K562 (cell line): ENCODE results near the gene DHRS13. TPM values are rescaled to one million over a fixed set of nuclear protein-coding genes. Genes with fewer than 3 reads are reported as not detected.

Source experiments
- ATAC-seq: fragments of 200-7000 bp; cut with Tn5 transposase; 3 replicates; pipeline ENCODE4 v1.9.1; 2020; ENCODE audit warnings: moderate library complexity
- BruUV-seq: library from RNA; stranded (reverse); fragments of 400-500 nt; replicated peaks from 2 replicates; lab custom pipeline; 2021; lab: Mats Ljungman, UMichigan
- CTCF ChIA-PET: fragments of 300-600 bp; formaldehyde crosslinking; extraction: SDS; loops from one replicate; lab custom pipeline; 2021; ENCODE audit warnings: low intra/inter-chr PET ratio; lab: Yijun Ruan, JAX
- POLR2A ChIA-PET: fragments of 300-600, 350-650 bp; sonication (Branson Sonifier 250); formaldehyde crosslinking; extraction: SDS; loops from one replicate; lab custom pipeline; 2021; ENCODE audit warnings: antibody characterized with exemption, inconsistent platforms; lab: Yijun Ruan, JAX
- DNase-seq, 4 experiments: peaks; one replicate each; pipeline versions ENCODE4 v3.0.0 to v3.0.0-alpha.2; 2011 to 2018; ENCODE audit warnings: low spot score in 3 of 4, mixed read lengths in 3 of 4; ENCODE audit errors: extremely low read depth in 1 of 4
- FAIRE-seq: peaks from 2 replicates; lab custom pipeline; 2011; peaks lifted over from hg19 to GRCh38; lab: Jason Lieb, UNC
- H2AFZ ChIP-seq: 2 replicates; pipeline ENCODE4 v1.6.0; 2011; ENCODE audit warnings: low read depth, low read length, control low read depth, inconsistent platforms
- H3K27ac ChIP-seq: fragments of 200-600 bp; 3 replicates; pipeline ENCODE4 v1.8.0; 2011; ENCODE audit warnings: low read depth, mild to moderate bottlenecking, control low read depth, inconsistent platforms, low read length, moderate library complexity, mixed read lengths; ENCODE audit errors: extremely low read depth
- H3K27me3 ChIP-seq, 2 experiments: fragments of 300-600 bp in 1 of 2; 2 replicates in 1 of 2; 3 replicates in 1 of 2; pipeline versions ENCODE4 v1.6.0 to v1.8.0; 2011; ENCODE audit warnings: inconsistent platforms in 2 of 2, low read length in 2 of 2, mild to moderate bottlenecking in 1 of 2, mixed read lengths in 1 of 2, moderate library complexity in 1 of 2; ENCODE audit not compliant: control insufficient read depth in 2 of 2, insufficient read depth in 2 of 2
- H3K36me3 ChIP-seq: fragments of 300-600 bp; 3 replicates; pipeline ENCODE4 v1.8.0; 2011; ENCODE audit warnings: mild to moderate bottlenecking, low read length, inconsistent platforms; ENCODE audit not compliant: control insufficient read depth, insufficient read depth
- H3K4me1 ChIP-seq, 2 experiments: fragments of 200-600 bp in 1 of 2; replicated peaks in 1 of 2; 2 replicates in 1 of 2; 3 replicates in 1 of 2; pipeline versions ENCODE4 v1.5.1 to v1.8.0; 2011; ENCODE audit warnings: inconsistent platforms in 2 of 2, low read length in 2 of 2, mild to moderate bottlenecking in 1 of 2, mixed read lengths in 1 of 2, moderate library complexity in 1 of 2; ENCODE audit not compliant: control insufficient read depth in 2 of 2, insufficient read depth in 2 of 2
- H3K4me2 ChIP-seq: 2 replicates; pipeline ENCODE4 v1.6.1; 2011; ENCODE audit warnings: low read length, control low read depth, inconsistent platforms, mixed read lengths; ENCODE audit not compliant: insufficient read depth
- H3K4me3 ChIP-seq: fragments of 200-600 bp; sonication (generic), shearing (Covaris generic); 2 replicates; pipeline ENCODE4 v1.5.1; 2016; ENCODE audit warnings: control low read depth, inconsistent platforms
- H3K79me2 ChIP-seq: fragments of 200-600 bp; 3 replicates; pipeline ENCODE4 v1.8.0; 2011; ENCODE audit warnings: low read length, inconsistent platforms; ENCODE audit not compliant: control insufficient read depth, insufficient read depth
- H3K9ac ChIP-seq, 2 experiments: 2 replicates each; pipeline versions ENCODE4 v1.6.0 to v1.6.1; 2011; ENCODE audit warnings: low read depth in 2 of 2, low read length in 2 of 2, control low read depth in 1 of 2, inconsistent platforms in 1 of 2, mild to moderate bottlenecking in 1 of 2, mixed read lengths in 1 of 2; ENCODE audit not compliant: insufficient read depth in 1 of 2
- H3K9me1 ChIP-seq: one replicate; pipeline ENCODE4 v1.6.0; 2011; ENCODE audit warnings: inconsistent platforms, mild to moderate bottlenecking, low read length, moderate library complexity; ENCODE audit not compliant: control insufficient read depth, insufficient read depth
- H3K9me3 ChIP-seq: replicated peaks from 2 replicates; pipeline ENCODE4 v1.5.1; 2011; ENCODE audit warnings: low read depth, low read length, inconsistent platforms; ENCODE audit not compliant: control insufficient read depth, insufficient read depth
- H4K20me1 ChIP-seq: replicated peaks from 2 replicates; pipeline ENCODE4 v1.6.1; 2011; ENCODE audit warnings: low read length, inconsistent platforms, mixed read lengths; ENCODE audit not compliant: control insufficient read depth, insufficient read depth
- RBM17 ChIP-seq: fragments of 200-400 bp; formaldehyde crosslinking; IDR thresholded peaks from 2 replicates; pipeline ENCODE4 v1.6.1; 2017; ENCODE audit warnings: low read depth, mild to moderate bottlenecking, low read length, borderline replicate concordance
- SPI1 ChIP-seq: IDR thresholded peaks from 2 replicates; pipeline ENCODE4 v1.6.1; 2011; ENCODE audit warnings: low read depth, low read length, control low read depth, borderline replicate concordance
- TAF15 ChIP-seq: fragments of 200-400 bp; formaldehyde crosslinking; IDR thresholded peaks from 2 replicates; pipeline ENCODE4 v1.6.1; 2017; ENCODE audit warnings: mild to moderate bottlenecking, low read depth, low read length, moderate library complexity
- WGBS: fragments of 100-300 bp; shearing (Covaris generic); methylation state at CpG from one replicate; pipeline ENCODE4 v1.1.6; 2016; ENCODE audit warnings: low coverage, mixed read lengths; ENCODE audit not compliant: insufficient coverage; ENCODE audit errors: missing lambda C conversion rate; 5-methylcytosine and 5-hydroxymethylcytosine counted together
- in situ Hi-C: fragments of 300-500 bp; cut with MboI; formaldehyde crosslinking; loops from 4 replicates; pipeline ENCODE4 v1.15.0; 2018; ENCODE audit warnings: inconsistent platforms, mixed read lengths
- intact Hi-C: fragments of 100-400 bp; cut with micrococcal nuclease; formaldehyde crosslinking; loops from 2 replicates; pipeline ENCODE4 v1.14.2; 2022
- polyA plus RNA-seq, 8 experiments: library from polyadenylated mRNA; depleted of rRNA in 4 of 8; stranded (reverse) in 5 of 8; unstranded in 3 of 8; fragments of >200 nt; fragmentation: Nextera tagmentation in 2 of 8; fragmentation: Illumina TruSeq in 1 of 8; extraction: Ambion mirVana in 2 of 8; extraction: Trizol in 1 of 8; gene quantifications; 2 replicates each; pipeline versions ENCODE4 v1.2.1 to v1.2.3, GENCODE V29; 2011 to 2014; ENCODE audit warnings: inconsistent platforms in 1 of 8, missing spikeins in 1 of 8
- total RNA-seq, 7 experiments: library from RNA; depleted of rRNA in 6 of 7; stranded (reverse); fragments of >200 nt in 6 of 7; fragmentation: Illumina TruSeq in 2 of 7; extraction: Trizol in 2 of 7; gene quantifications; 2 replicates each; pipeline versions ENCODE4 v1.2.1 to v1.2.3, GENCODE V29; 2011 to 2021; ENCODE audit warnings: low replicate concordance in 1 of 7
- TF ChIP-seq, protein P1 (sequence below): fragments of 450-650 bp; IDR thresholded peaks from 2 replicates; pipeline ENCODE4 v1.6.1; 2016

DHRS13 gene
- total and polyA plus RNA-seq, 9 of the 15 experiments (the other 6 are each of a cell fraction or from before 2014, with no cell fraction given): 0.32 to 52.3 (median 34.3) TPM; not detected in 1

- no peak overlapping the region for H2AFZ ChIP-seq
- peaks cover 22% of the 10 kb centered on the region; the same call in 2 of the 3 replicates for H3K36me3 ChIP-seq
- no peaks in the 10 kb centered on the region; the same call in 1 of the 2 replicates for H4K20me1 ChIP-seq
- ChIA-PET POLR2A (interaction anchor here (0.6 to 0.8 kb wide), 4 partner anchors 13 to 124 kb away, joined by 3 to 5 read pairs (median 3); no protein-coding TSS in a partner anchor), CTCF (no interaction called here)
- no peaks in the 10 kb centered on the region for H3K9me1 ChIP-seq
- no peak; the same call in 2 of the 3 replicates for ATAC-seq
- H3K9ac ChIP-seq: no peak overlapping the region
- H3K27me3 ChIP-seq: no peaks in the 10 kb centered on the region
- no peak for DNase-seq
- BruUV-seq: no TSS peak
- FAIRE-seq: peak; percentile 42
- H3K4me1 ChIP-seq: peaks cover 9 to 22% of the 10 kb centered on the region in 2 experiments; a peak in 4 of 5 replicates
- in situ Hi-C loops: no loop called here
- intact Hi-C loops: no loop called here
- 69% methylated on average over 1 of the region's 1 CpG for WGBS
- H3K4me3 ChIP-seq: no peak overlapping the region
- no peaks in the 10 kb centered on the region for H3K9me3 ChIP-seq
- no peak overlapping the region; the same call in 2 of the 3 replicates for H3K27ac ChIP-seq
- H3K4me2 ChIP-seq: no peak overlapping the region
- TF ChIP-seq, protein P1, sequence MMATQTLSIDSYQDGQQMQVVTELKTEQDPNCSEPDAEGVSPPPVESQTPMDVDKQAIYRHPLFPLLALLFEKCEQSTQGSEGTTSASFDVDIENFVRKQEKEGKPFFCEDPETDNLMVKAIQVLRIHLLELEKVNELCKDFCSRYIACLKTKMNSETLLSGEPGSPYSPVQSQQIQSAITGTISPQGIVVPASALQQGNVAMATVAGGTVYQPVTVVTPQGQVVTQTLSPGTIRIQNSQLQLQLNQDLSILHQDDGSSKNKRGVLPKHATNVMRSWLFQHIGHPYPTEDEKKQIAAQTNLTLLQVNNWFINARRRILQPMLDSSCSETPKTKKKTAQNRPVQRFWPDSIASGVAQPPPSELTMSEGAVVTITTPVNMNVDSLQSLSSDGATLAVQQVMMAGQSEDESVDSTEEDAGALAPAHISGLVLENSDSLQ: peak; percentile 56
- TF ChIP-seq RBM17: no peak
- peaks cover 27% of the 10 kb centered on the region for H3K79me2 ChIP-seq
These were observed 11.7 kb downstream of the DHRS13 start for GRCh38 chr17:28891201-28891600.

DNA sequence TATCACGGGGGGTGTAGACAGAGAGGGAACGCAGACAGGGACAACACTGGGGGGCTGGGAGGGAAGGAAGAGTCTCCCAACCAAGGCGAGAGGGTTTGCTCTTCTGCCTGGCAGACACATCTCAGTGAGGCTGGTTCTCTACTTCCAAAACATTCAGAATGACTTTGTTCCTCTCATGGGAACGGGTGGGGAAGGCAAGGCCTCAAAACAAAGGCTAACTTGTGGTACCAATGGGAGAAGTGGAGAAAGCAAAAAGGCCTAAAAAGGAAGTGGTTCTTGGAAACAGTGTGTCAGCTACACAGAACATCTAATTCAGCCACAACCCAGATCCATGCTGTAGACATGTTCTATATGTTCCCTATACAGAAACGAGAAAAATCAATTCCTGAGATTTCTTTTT is 12.9 kb downstream of the DHRS13 start:
- ATAC-seq: no peak
- no peak for FAIRE-seq
- no peak for DNase-seq
- no peak overlapping the region for H3K27ac ChIP-seq
- H3K79me2 ChIP-seq: peaks cover 15% of the 10 kb centered on the region
- H3K4me2 ChIP-seq: no peak overlapping the region
- WGBS: 61% methylated on average over 5 of the region's 5 CpGs
- no peaks in the 10 kb centered on the region for H3K9me3 ChIP-seq
- H3K4me3 ChIP-seq: no peak overlapping the region
- H3K27me3 ChIP-seq: no peaks in the 10 kb centered on the region
- no peaks in the 10 kb centered on the region; the same call in 1 of the 2 replicates for H4K20me1 ChIP-seq
- no peaks in the 10 kb centered on the region for H3K9me1 ChIP-seq
- peaks cover 29% of the 10 kb centered on the region; the same call in 2 of the 3 replicates for H3K36me3 ChIP-seq
- peak overlapping the region in 1 of 2 experiments; percentile 27; a peak in 1 of 4 replicates for H3K9ac ChIP-seq
- H2AFZ ChIP-seq: no peak overlapping the region
- BruUV-seq: no TSS peak
- in situ Hi-C loops (no loop called here), intact Hi-C loops (no loop called here)
- H3K4me1 ChIP-seq: peaks cover 0 to 22% of the 10 kb centered on the region in 2 experiments; a peak in 3 of 5 replicates
- ChIA-PET CTCF (no interaction called here), POLR2A (interaction anchor here (1.1 to 1.5 kb wide), 3 partner anchors 16 to 180 kb away, joined by 3 to 4 read pairs (median 3); no protein-coding TSS in a partner anchor)
- no peak for TF ChIP-seq TAF15
- 0 out of 2 replicates have a peak, but pooled peaks have one; percentile 8 for TF ChIP-seq SPI1
